H1 (cell line): ENCODE results near the gene FRMD4A.

Experiments used
- EGR1 ChIP-seq: IDR thresholded peaks from 2 replicates; pipeline ENCODE4 v1.6.1; 2011; ENCODE audit warnings: low read depth, low read length, borderline replicate concordance
- HDAC2 ChIP-seq, 2 experiments: fragments of 300-600 bp in 1 of 2; sonication (generic) in 1 of 2; IDR thresholded peaks; 2 replicates each; pipeline ENCODE4 v1.6.1; 2011 to 2012; ENCODE audit warnings: low read depth in 2 of 2, low read length in 2 of 2, mild to moderate bottlenecking in 2 of 2, moderate library complexity in 2 of 2, borderline replicate concordance in 1 of 2, inconsistent platforms in 1 of 2
- HDAC6 ChIP-seq: IDR thresholded peaks from one replicate; pipeline ENCODE4 v1.7.1; 2012; ENCODE audit warnings: low read depth, mild to moderate bottlenecking, inconsistent platforms, low read length, moderate library complexity
- JUND ChIP-seq: IDR thresholded peaks from 2 replicates; pipeline ENCODE4 v1.6.1; 2011; ENCODE audit warnings: mild to moderate bottlenecking, improper control_type of control experiment, low read length
- POLR2A ChIP-seq, 2 experiments: IDR thresholded peaks; 1 replicate in 1 of 2; 2 replicates in 1 of 2; pipeline ENCODE4 v1.6.1; 2011; ENCODE audit warnings: low read depth in 2 of 2, low read length in 2 of 2, mild to moderate bottlenecking in 2 of 2; ENCODE audit errors: control extremely low read depth in 1 of 2
- POLR2AphosphoS5 ChIP-seq: IDR thresholded peaks from 2 replicates; pipeline ENCODE4 v1.6.1; 2011; ENCODE audit warnings: low read depth, low read length
- SIX5 ChIP-seq: IDR thresholded peaks from 2 replicates; pipeline ENCODE4 v1.6.1; 2011; ENCODE audit warnings: mild to moderate bottlenecking, low read depth, low read length
- TAF1 ChIP-seq: IDR thresholded peaks from 2 replicates; pipeline ENCODE4 v1.6.1; 2011; ENCODE audit warnings: mild to moderate bottlenecking, low read depth, low read length
- YY1 ChIP-seq: IDR thresholded peaks from 2 replicates; pipeline ENCODE4 v1.6.1; 2011; ENCODE audit warnings: low read depth, mild to moderate bottlenecking, low read length
- TF ChIP-seq, protein P1 (sequence below), 3 experiments: IDR thresholded peaks; 1 replicate in 2 of 3; 2 replicates in 1 of 3; pipeline versions ENCODE4 v1.5.1 to v1.6.1; 2011; ENCODE audit warnings: low read length in 3 of 3, mild to moderate bottlenecking in 3 of 3, inconsistent platforms in 2 of 3, low read depth in 1 of 3, moderate library complexity in 1 of 3; ENCODE audit not compliant: insufficient read depth in 1 of 3; ENCODE audit errors: control extremely low read depth in 1 of 3
- TF ChIP-seq, protein P2 (sequence below): IDR thresholded peaks from 2 replicates; pipeline ENCODE4 v1.6.1; 2012; ENCODE audit warnings: inconsistent platforms
- TF ChIP-seq, protein P3 (sequence below): IDR thresholded peaks from 2 replicates; pipeline ENCODE4 v1.6.1; 2011; ENCODE audit warnings: low read length, improper control_type of control experiment

DNA sequence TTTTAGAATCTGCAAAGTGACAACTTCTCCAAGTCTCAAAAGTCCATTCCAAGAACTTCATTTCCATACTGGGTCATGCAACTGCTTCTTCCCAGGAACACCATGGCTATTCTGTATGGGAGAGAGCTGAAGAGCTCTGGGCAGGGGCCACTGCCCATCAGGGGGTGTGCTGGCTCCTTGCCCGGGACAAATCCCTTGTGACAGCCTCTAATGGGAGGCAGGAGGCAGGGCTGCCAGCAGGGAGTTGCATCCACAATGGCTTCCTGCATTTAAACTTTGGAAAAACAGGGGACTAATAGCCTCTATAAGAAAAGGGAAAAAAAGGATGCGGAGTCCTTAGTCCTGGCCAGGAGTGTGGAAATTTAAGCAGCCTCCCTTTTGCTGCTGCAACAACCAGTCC lies 18.4 kb upstream of the FRMD4A start:
- TF ChIP-seq, protein P1, sequence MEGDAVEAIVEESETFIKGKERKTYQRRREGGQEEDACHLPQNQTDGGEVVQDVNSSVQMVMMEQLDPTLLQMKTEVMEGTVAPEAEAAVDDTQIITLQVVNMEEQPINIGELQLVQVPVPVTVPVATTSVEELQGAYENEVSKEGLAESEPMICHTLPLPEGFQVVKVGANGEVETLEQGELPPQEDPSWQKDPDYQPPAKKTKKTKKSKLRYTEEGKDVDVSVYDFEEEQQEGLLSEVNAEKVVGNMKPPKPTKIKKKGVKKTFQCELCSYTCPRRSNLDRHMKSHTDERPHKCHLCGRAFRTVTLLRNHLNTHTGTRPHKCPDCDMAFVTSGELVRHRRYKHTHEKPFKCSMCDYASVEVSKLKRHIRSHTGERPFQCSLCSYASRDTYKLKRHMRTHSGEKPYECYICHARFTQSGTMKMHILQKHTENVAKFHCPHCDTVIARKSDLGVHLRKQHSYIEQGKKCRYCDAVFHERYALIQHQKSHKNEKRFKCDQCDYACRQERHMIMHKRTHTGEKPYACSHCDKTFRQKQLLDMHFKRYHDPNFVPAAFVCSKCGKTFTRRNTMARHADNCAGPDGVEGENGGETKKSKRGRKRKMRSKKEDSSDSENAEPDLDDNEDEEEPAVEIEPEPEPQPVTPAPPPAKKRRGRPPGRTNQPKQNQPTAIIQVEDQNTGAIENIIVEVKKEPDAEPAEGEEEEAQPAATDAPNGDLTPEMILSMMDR (IDR thresholded peaks at IDR 0.05; ENCODE audit: control extremely low read depth in 1 of 3, insufficient read depth in 1 of 3, low read depth in 1 of 3, low read length in 3 of 3) = no peak
- no peak for TF ChIP-seq TAF1
- no peak for TF ChIP-seq JUND
- no peak for TF ChIP-seq POLR2A (IDR thresholded peaks at IDR 0.05; ENCODE audit: control extremely low read depth in 1 of 2, low read depth in 2 of 2, low read length in 2 of 2)
- TF ChIP-seq POLR2AphosphoS5 = no peak
- no peak for TF ChIP-seq HDAC6
- no peak for TF ChIP-seq EGR1
- no peak for TF ChIP-seq SIX5
- no peak for TF ChIP-seq HDAC2 (IDR thresholded peaks at IDR 0.05; ENCODE audit: borderline replicate concordance in 1 of 2, low read depth in 2 of 2, low read length in 2 of 2)
- TF ChIP-seq, protein P2, sequence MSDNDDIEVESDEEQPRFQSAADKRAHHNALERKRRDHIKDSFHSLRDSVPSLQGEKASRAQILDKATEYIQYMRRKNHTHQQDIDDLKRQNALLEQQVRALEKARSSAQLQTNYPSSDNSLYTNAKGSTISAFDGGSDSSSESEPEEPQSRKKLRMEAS = no peak
- TF ChIP-seq, protein P3, sequence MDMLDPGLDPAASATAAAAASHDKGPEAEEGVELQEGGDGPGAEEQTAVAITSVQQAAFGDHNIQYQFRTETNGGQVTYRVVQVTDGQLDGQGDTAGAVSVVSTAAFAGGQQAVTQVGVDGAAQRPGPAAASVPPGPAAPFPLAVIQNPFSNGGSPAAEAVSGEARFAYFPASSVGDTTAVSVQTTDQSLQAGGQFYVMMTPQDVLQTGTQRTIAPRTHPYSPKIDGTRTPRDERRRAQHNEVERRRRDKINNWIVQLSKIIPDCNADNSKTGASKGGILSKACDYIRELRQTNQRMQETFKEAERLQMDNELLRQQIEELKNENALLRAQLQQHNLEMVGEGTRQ = no peak
- TF ChIP-seq YY1 = no peak
